RWPE1 (cell line): ENCODE results near the gene FHL3.

ENCODE experiments used
- CTCF ChIA-PET: fragments of 350-600 bp; sonication (Branson Sonifier 250); formaldehyde crosslinking; extraction: SDS; loops from one replicate; lab custom pipeline; 2021; lab: Yijun Ruan, JAX
- POLR2A ChIA-PET: fragments of 400-600 bp; formaldehyde crosslinking; extraction: SDS; loops from one replicate; lab custom pipeline; 2020; ENCODE audit warnings: antibody characterized with exemption; ENCODE audit not compliant: low non-redundant PET; lab: Yijun Ruan, JAX
- DNase-seq: peaks from one replicate; pipeline ENCODE4 v3.0.0; 2012; ENCODE audit warnings: low spot score
- H3K27ac ChIP-seq: fragments of 450-650 bp; 2 replicates; pipeline ENCODE4 v1.5.1; 2017
- CTCF ChIP-seq: fragments of 450-650 bp; conservative IDR thresholded peaks from 2 replicates; pipeline ENCODE4 v1.5.1; 2017; ENCODE audit warnings: low read depth, mild to moderate bottlenecking

FHL3 gene

GRCh38 chr1:38043036-38043747 lies 37.9 kb upstream of the FHL3 start:
- CTCF ChIA-PET = interaction anchor here (0.7 kb wide), 1 partner anchor 46 kb away, joined by 4 read pairs; no protein-coding TSS in a partner anchor
- TF ChIP-seq CTCF = no peak
- POLR2A ChIA-PET = no interaction called here
- no peak overlapping the region for H3K27ac ChIP-seq
- DNase-seq = no peak

DNA sequence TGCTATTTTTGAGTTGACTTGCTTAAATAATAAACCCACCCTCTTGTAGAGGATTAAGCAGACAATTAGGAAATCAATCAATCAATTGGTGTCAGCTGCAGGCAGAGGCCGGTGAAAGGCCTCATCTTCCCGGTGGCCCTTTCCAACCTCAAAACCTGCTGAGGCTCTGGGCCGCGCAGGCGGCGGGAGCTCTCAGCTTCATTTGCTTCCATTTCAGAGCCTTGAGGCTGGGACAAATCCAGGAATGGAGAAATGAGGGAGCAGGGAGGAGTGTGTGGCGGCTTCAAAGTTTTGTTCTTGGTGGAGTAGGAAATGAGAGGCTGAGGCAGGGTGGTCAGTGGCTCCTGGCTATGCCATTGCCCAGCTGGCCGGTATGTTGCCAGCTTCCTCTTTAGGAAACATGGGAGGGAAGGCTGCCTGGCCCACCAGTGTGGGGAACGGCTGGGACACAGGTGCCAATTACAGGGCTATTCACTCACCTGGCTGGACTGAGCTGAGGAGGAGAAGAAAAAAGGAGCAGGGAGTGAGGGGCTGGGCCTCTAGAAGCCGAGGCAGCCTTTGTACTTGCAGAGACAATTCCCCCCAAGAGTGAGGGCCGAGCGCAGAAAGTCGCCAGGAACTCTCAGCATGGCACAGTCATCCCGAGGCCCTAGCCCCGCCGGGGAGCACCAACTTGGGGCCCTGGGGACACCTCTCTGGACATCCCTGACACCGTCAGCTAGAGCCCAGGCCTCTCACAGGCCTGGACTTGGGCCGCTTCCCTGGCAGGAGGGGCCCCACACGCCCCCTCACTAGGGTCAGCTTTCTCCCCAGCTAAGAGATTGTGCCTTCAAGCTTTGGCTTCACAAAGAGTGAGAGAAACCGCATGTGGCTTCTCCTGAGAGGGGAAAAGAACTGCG lies 36.9 kb upstream of the FHL3 start:
- DNase-seq = no peak
- ChIA-PET CTCF (interaction anchor here (0.5 to 1.3 kb wide), 2 partner anchors 172 to 793 kb away, joined by 3 to 4 read pairs; no protein-coding TSS in a partner anchor), POLR2A (no interaction called here)
- H3K27ac ChIP-seq = no peak overlapping the region
- TF ChIP-seq CTCF = no peak

GRCh38 chr1:38039331-38040088 lies 34.2 kb upstream of the FHL3 start:
- no peak overlapping the region for H3K27ac ChIP-seq
- no peak for TF ChIP-seq CTCF
- ChIA-PET POLR2A (interaction anchor here (0.6 kb wide), 1 partner anchor 12 kb away, joined by 3 read pairs; no protein-coding TSS in a partner anchor), CTCF (interaction anchor here (1.5 kb wide), 1 partner anchor 12 kb away, joined by 4 read pairs; no protein-coding TSS in a partner anchor)
- no peak for DNase-seq

GRCh38 chr1:38038861-38039260 lies 33.5 kb upstream of the FHL3 start:
- peak; percentile 60 for DNase-seq
- POLR2A ChIA-PET = interaction anchor here (0.6 kb wide), 1 partner anchor 11 kb away, joined by 3 read pairs; no protein-coding TSS in a partner anchor
- TF ChIP-seq CTCF = no peak
- H3K27ac ChIP-seq = peak overlapping the region; percentile 4; the same call in 1 of the 2 replicates
- CTCF ChIA-PET = interaction anchor here (0.6 to 1.7 kb wide), 4 partner anchors 11 to 796 kb away, joined by 3 to 7 read pairs (median 4); no protein-coding TSS in a partner anchor

- no peak for DNase-seq
- H3K27ac ChIP-seq = no peak overlapping the region
- ChIA-PET CTCF (interaction anchor here (0.5 to 1.7 kb wide), 4 partner anchors 10 to 1052 kb away, joined by 3 to 7 read pairs (median 4); no protein-coding TSS in a partner anchor), POLR2A (no interaction called here)
- TF ChIP-seq CTCF = no peak
These were observed 32.1 kb upstream of the FHL3 start for GRCh38 chr1:38037221-38037939.
